ENCODE measurements around the gene FES. TPM values are rescaled to one million over a fixed set of nuclear protein-coding genes. Genes with fewer than 3 reads are reported as not detected.
"Not testable (repeated sequence)": the region's sequence is repeated elsewhere in the genome, so short reads cannot be mapped to it uniquely, and the experiment has no call there.

FES gene
- total RNA-seq, 1 experiment from 2014 or later = 4.7 TPM

GRCh38 chr15:90891346-90891949, 7.1 kb downstream of the FES start:
- DNase-seq (ENCODE audit: low read depth) = no peak

- DNase-seq (ENCODE audit: low read depth) = no peak
Measured at GRCh38 chr15:90892023-90892422, 7.7 kb downstream of the FES start.

- no peak for DNase-seq (ENCODE audit: low read depth)
Measured at GRCh38 chr15:90892498-90893174, 8.3 kb downstream of the FES start.

- no peak for DNase-seq (ENCODE audit: low read depth)
Measured at GRCh38 chr15:90893175-90894090, 9.1 kb downstream of the FES start.

GRCh38 chr15:90895571-90896117, 11.3 kb downstream of the FES start:
- DNase-seq (ENCODE audit: low read depth) = peak; percentile 51

GRCh38 chr15:90897131-90897655, 12.9 kb downstream of the FES start:
- not testable (repeated sequence) for DNase-seq (ENCODE audit: low read depth)

- no peak for DNase-seq (ENCODE audit: low read depth)
Measured at GRCh38 chr15:90901175-90902039, 17.1 kb downstream of the FES start.

GRCh38 chr15:90902040-90902839, 17.9 kb downstream of the FES start:
- peak; percentile 83 for DNase-seq (ENCODE audit: low read depth)

- peak; percentile 54 for DNase-seq (ENCODE audit: low read depth)
Measured at GRCh38 chr15:90902840-90903732, 18.8 kb downstream of the FES start, which contains the start of gene MAN2A2. TSS of gene MAN2A2 (plus strand) at chr15:90903302. CDS start at chr15:90904208, 906 bp downstream.

GRCh38 chr15:90903733-90904536, 19.6 kb downstream of the FES start:
- DNase-seq (ENCODE audit: low read depth) = no peak

- DNase-seq (ENCODE audit: low read depth) = no peak
Measured at GRCh38 chr15:90904746-90905145, 20.4 kb downstream of the FES start.

- DNase-seq (ENCODE audit: low read depth) = no peak
Measured at GRCh38 chr15:90905306-90906180, 21.2 kb downstream of the FES start.

GRCh38 chr15:90906181-90906849, 22.0 kb downstream of the FES start:
- DNase-seq (ENCODE audit: low read depth) = no peak

GRCh38 chr15:90907051-90907660, 22.9 kb downstream of the FES start:
- DNase-seq (ENCODE audit: low read depth) = no peak

GRCh38 chr15:90907838-90908507, 23.7 kb downstream of the FES start:
- DNase-seq (ENCODE audit: low read depth) = no peak

- DNase-seq (ENCODE audit: low read depth) = not testable (repeated sequence)
Measured at GRCh38 chr15:90909449-90909848, 25.1 kb downstream of the FES start.

Data from RPMI7951 (cell line).